GM12874 (cell line): Measurements from ENCODE around the gene ITPKC.

ENCODE experiments used
- CTCF ChIP-seq: IDR thresholded peaks from 2 replicates; pipeline ENCODE4 v1.5.1; 2011; ENCODE audit warnings: low read depth, mild to moderate bottlenecking, control low read depth, low read length, moderate library complexity; ENCODE audit not compliant: insufficient read depth

The ITPKC gene

GRCh38 chr19:40726279-40726678 is 9.4 kb downstream of the ITPKC start:
- no peak for TF ChIP-seq CTCF

- no peak for TF ChIP-seq CTCF
These were observed 16.2 kb downstream of the ITPKC start for GRCh38 chr19:40733149-40733548.

DNA sequence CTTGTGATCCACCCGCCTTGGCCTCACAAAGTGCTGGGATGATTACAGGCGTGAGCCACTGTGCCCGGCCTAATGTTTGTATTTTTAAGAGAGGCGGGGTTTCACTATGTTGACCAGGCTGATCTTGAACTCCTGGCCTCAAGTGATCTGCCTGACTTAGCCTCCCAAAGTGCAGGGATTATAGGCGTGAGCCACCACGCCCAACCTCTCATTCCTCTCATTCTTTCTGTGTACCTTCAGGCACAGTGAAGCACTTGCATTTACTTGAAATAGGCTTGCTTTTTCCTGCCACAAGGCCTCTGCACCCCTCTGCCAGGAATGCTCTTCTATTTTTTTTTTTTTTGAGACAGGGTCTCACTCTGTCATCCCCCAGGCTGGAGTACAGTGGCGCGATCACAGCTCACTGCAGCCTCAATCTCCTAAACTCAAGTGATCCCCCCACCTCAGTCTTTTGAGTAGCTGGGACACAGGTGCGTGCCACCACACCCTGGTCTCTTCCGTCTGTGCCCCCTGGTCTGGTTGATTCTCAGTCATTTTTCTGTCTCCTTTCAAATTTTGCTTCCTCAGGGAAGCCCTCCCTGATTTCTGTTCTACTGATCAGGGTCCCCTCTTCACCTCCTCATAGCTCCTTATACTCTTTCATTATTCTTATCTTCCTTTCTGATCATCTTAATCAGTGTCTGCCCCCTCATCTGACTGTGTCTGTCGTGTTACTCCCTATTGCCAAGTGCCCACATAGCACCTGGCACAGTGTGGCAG is 18.3 kb downstream of the ITPKC start:
- TF ChIP-seq CTCF: no peak

- TF ChIP-seq CTCF: no peak
These were observed 19.7 kb downstream of the ITPKC start for GRCh38 chr19:40736661-40737060.

GRCh38 chr19:40737102-40737644 is 20.3 kb downstream of the ITPKC start:
- no peak for TF ChIP-seq CTCF

DNA sequence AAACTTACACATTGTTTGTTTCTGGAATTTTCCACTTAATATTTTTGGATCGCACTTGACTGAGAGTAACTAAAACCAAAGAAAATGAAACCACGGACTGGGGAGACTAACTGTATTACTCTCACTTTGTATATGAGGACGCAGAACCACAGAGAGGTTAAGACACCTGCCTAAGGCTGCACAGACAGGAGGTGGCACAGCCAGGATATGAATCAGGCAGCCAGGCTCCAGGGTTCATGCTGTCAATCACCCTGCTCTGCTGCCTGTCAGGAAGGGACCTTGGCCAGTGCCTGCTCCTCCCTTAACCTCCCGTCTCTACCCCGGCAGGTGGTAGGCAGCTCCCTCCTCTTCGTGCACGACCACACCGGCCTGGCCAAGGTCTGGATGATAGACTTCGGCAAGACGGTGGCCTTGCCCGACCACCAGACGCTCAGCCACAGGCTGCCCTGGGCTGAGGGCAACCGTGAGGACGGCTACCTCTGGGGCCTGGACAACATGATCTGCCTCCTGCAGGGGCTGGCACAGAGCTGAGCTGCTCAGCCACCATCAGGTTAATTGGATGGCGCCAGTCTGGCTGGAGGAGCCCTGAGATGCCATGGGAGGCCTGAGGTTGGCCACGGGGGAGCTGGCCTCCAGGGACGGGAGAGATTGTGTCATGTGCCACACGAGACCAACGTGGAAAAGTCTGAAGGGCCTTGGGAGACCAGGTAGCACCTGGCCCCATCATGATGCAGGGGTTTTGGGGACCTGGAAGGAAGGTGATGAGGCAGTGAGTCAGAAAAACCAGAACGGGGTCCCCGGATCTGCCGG is 22.3 kb downstream of the ITPKC start:
- TF ChIP-seq CTCF: no peak
